OCI-LY1 (cell line): ENCODE data around the gene DIAPH3.

Source experiments
- EZH2 ChIP-seq: fragments of 200-600 bp; sonication (generic), shearing (Covaris generic); IDR thresholded peaks from 2 replicates; pipeline ENCODE4 v1.8.0; 2017; ENCODE audit warnings: borderline replicate concordance, mixed run types, mild to moderate bottlenecking, antibody characterized with exemption, low read length, moderate library complexity, mixed read lengths
- TF ChIP-seq, protein P1 (sequence below): fragments of 200-600 bp; sonication (generic), shearing (Covaris generic); IDR thresholded peaks from 2 replicates; pipeline ENCODE4 v1.5.1; 2017; ENCODE audit warnings: mild to moderate bottlenecking, antibody characterized with exemption, low read length, moderate library complexity, mixed read lengths

DNA sequence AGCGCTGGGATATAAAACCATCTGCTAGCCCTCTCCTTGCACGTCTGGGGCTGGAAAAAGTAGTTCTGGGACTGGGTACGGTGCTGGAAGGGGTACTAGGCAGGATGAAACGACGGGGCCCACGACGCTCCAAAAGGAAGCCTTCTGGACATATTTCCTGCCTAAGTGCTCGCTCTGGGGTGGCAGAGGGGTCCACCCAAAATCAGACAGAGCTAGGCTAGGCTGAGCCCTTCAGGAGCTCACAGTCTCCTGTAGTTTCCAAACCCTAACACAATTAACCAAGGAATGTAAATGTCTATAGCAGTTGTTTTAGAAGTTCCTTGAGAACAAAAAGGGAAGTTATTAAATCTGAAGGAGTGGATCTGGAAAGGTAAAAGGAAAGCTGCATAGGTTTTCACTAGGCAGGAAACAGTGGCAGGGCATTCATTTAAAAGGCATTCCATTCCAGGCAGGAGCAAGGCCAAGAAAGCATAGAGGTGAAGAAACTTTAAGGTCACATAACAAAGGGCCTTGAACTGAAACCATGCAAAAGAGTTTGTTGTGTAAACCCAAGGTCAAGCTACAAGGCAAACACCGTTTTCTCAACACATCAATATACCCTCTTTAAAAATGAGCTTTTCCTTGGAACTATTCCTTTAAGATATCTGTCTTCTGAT lies 634 bp upstream of the DIAPH3 start:
- TF ChIP-seq, protein P1, sequence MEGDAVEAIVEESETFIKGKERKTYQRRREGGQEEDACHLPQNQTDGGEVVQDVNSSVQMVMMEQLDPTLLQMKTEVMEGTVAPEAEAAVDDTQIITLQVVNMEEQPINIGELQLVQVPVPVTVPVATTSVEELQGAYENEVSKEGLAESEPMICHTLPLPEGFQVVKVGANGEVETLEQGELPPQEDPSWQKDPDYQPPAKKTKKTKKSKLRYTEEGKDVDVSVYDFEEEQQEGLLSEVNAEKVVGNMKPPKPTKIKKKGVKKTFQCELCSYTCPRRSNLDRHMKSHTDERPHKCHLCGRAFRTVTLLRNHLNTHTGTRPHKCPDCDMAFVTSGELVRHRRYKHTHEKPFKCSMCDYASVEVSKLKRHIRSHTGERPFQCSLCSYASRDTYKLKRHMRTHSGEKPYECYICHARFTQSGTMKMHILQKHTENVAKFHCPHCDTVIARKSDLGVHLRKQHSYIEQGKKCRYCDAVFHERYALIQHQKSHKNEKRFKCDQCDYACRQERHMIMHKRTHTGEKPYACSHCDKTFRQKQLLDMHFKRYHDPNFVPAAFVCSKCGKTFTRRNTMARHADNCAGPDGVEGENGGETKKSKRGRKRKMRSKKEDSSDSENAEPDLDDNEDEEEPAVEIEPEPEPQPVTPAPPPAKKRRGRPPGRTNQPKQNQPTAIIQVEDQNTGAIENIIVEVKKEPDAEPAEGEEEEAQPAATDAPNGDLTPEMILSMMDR: no peak
- TF ChIP-seq EZH2: no peak
